Measurements from ENCODE around the gene IP6K1.
"Not testable (repeated sequence)": the region's sequence is repeated elsewhere in the genome, so short reads cannot be mapped to it uniquely, and the experiment has no call there.

IP6K1 gene

DNA sequence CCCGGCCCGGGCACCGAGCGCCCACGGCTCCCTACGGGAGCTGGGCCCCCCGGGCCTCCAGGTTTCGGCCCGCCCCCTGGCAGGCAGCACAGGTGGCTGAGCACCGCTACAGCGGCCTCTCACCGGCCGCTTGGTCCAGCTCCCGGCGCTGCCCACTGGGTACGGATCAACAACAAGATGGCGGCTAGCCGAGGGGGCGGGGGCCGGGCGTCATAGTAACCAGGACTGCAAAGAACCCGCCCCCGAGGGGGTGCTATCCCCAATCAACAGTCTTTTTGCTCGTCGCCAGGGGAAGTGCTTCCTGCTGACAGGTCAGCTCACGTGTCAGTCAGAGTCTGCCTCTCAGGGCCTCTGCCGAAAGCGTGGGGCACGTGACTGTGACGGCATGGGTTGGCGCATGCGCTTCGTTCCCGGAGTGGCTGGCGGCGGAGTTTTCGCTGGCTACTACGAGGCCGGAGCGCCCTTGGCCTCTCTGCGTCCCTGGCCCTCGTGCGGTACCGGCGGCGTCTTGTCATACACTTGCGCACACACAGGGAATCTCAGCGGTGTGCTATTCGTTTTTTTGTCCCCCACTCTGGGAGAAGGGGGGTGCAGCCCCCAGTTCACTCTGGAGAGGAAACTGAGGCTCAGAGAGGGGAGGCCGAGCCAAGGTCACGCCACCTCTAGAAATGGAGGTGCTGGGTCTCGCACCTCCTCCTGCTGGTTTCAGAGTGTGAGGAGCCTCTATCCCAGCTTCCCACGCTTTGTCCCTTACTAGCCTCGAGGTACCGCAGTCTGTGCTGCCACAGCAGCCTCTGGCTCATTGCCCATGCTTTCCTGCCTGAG is at the start of gene IP6K1:
TSS of gene IP6K1 (minus strand) at position 186 of the 825 bp plus-strand sequence. CDS start 38,502 bp downstream, outside the sequence.
- in situ Hi-C loops (cut with HindIII; ENCODE audit: low sequenced_read_pairs) = no loop called here

DNA sequence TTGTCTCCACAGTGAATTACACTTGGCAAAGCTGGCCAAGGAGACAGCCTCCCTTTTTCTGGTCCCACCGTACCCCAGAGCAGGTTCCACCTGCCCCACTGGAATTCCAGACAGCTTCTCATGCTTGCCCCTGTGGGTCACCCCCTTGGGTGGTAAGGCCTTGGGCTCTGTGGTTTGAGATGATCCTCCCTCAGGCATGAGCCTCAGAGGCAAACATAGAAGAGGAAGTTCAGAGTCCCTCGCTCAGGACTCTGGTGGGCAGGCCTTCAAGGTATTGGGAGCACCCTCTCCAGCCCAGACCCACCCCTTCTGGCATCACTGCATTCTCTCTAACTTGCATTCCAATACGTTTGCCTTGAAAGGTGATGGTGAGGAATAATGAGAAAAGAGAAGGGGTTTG is 45.0 kb upstream of the IP6K1 start:
- in situ Hi-C loops (cut with HindIII; ENCODE audit: low sequenced_read_pairs) = no loop called here

DNA sequence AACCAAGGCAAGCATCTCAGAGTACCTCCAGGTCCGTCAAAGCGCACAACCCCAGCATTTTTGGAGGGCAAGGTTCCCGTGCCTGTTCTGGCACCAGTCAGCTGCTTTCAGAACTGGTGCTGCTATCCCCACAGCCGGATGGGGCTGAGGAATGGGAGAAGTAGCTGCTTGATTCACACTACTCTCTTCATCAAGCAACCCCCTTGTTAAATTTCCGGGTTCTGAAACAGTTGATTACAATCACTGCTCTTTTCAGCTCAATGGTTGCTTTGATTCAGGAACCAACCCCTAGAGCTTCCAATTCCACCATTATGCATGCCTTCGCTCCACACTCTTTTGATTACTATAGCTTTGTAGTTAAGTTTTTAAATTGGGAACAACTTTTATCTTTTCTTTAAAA is 39.7 kb upstream of the IP6K1 start:
- in situ Hi-C loops (cut with HindIII; ENCODE audit: low sequenced_read_pairs) = no loop called here

DNA sequence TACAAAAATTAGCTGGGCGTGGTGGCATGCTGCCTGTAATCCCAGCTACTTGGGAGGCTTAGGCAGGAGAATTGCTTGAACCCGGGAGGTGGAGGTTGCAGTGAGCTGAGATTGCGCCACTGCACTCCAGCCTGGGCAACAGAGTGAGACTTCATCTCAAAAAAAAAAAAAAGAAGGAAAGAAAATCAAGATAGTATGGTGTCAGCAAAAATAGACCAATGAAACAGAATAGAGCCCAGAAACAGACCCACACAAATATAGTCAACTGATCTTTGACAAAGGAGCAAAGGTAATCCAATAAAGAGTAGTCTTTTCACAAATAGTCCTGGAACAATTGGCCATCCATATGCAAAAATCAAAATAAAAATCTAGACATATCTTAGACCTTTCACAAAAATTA is 36.8 kb upstream of the IP6K1 start:
- in situ Hi-C loops (cut with HindIII; ENCODE audit: low sequenced_read_pairs) = not testable (repeated sequence)

DNA sequence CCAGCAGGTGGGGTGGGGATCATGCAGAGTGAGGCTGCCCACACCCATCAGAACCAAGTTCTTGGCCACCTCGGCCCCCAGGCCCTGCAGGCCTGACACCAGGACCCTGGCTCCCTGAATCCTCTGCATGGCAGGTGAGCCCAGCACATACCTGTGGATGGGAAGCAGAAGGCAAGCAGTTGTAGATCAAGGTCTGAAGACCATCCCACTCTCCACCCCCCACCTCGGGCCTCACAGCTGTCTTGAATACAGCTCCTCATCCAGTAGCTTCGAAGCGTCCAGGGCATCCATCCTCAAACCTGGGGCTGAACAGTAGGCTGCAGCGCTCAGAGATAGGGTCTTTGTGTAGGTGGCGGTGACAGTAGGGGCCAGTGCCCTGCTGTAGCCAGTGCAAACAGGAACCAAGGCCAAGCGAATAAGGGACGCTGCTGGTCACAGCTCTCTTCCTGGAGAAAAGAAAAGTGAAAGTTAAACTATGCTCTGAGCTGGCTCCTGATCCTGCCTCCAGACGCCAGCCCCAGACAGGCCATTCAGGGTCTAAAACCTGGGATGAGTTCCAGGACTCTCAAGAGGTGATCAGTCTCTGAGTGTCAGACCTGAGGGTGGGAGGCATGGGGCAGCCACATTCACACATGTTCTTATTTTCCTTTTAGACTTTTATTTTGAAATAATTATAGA is 27.3 kb upstream of the IP6K1 start, which contains the start of gene UBA7:
TSS of gene UBA7 (minus strand) at position 457 of the 678 bp plus-strand sequence. CDS start at position 291, 166 bp downstream.
- in situ Hi-C loops (cut with HindIII; ENCODE audit: low sequenced_read_pairs) = no loop called here

DNA sequence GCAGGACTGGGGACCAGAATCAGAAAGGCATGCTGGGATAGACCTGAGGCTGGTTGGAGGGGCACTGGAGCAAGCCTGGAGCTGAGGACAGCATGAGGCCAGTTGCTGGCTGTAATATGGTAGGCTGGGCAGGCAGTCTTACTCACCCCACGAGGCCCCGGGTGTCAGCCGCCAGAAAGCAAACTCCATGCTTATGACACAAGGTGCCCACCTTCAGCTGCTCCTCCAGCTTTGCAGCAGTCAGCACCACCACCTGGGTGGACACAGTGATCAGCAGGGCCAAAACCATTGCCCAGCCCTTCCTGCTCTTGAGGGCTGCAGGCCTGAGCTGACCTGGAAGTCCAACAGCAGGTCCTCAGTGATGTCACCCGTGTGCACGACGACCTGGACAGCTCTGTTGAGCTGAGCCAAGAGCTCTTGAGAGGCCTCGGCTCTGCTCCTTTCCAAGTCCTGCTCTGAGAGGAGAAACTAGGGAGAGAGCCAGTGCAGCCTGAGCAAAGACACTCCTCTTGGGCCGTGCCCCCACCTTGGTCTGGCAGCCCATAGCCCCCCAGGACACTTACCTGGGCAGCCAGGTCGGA is 26.7 kb upstream of the IP6K1 start:
- in situ Hi-C loops (cut with HindIII; ENCODE audit: low sequenced_read_pairs) = no loop called here

DNA sequence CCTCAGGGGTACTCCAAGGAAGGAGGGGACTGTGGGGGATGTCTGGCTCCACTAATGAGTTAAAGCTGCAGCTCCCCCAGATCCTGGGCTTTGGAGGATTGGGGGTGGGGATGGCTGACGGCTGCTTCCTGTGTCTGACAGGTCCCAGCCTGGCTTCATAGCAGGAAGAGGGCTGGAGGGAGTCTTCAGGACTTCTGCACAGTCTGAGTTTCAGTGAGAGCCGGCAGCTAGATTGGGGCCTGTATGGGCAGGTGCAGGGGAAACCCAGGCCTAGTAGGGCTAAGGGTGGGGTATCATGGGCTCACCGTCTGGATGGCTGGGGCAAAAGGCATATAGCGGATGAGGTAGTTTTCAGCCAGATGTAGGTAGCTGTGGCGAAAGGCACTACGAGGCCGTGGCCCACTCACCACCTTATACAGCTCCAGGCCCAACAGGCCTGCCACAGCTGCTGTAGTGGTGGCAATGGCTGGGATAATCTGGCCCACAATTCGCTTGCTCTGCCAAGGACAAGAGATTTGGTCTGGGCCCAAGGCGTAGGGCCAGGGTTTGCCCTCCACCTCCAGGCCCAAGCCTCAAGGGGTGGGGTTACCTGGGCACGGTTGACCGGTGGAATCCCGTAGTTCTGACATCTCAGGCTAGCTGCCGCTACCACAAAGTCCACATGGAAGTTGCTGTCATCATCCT is 21.2 kb upstream of the IP6K1 start:
- in situ Hi-C loops (cut with HindIII; ENCODE audit: low sequenced_read_pairs) = no loop called here

DNA sequence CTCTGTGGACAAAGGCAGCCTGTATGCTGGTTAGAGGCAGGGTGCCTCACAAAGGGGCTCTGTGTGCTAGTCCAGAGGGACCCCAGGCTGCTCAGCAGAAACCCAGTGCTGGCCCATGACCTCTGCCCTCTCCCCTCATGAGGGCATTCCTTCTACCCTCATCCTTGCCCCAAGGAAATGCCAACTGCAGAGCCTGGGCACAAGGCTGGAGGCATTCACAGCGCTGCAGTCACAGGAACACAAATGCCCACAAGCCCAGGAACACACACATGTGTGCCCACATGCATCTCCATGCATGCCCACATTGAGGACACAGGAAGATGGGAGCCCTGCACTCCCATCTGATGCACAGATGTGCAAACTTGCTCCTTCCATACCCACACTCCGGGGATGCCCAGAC is 20.5 kb upstream of the IP6K1 start:
- in situ Hi-C loops (cut with HindIII; ENCODE audit: low sequenced_read_pairs) = no loop called here

DNA sequence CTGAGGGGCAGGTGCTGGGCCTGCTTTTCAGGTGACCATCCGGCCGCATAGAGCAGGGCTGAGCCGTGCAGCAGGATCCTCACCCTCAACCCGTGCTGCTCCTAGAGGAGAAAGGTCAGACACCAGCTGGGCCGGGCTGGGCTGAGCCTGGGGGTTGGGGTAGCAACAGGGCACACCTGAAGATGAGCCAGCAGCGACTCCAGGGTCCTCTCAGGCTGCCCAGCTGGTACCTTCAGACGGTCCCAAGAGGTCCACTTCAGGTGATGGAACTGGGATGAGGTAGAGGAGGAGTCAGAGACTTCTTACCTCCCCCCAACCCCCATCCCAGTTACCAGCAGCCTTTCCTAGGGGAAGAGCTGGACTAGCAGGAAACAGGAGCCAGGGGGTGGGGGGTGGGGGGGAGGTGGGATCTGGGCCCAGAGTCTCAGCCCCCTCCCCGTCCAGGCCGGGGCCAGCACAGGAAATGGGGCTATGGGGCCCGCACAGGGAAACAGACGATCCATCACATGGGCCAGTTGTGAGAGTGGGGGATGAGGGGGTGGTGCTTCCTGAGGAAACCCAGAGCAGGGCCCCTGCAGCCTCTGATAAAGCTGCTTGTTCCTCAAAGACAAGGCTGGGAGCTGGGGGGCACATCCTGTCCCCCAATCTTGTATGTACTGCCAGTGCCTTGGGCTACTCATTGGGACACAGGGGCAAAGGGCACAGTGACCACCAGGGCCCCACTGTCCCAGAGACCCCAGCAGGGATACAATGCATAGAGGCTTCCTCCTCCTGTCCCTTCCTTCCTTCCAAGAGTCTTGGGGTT is 19.8 kb upstream of the IP6K1 start:
- in situ Hi-C loops (cut with HindIII; ENCODE audit: low sequenced_read_pairs) = no loop called here

DNA sequence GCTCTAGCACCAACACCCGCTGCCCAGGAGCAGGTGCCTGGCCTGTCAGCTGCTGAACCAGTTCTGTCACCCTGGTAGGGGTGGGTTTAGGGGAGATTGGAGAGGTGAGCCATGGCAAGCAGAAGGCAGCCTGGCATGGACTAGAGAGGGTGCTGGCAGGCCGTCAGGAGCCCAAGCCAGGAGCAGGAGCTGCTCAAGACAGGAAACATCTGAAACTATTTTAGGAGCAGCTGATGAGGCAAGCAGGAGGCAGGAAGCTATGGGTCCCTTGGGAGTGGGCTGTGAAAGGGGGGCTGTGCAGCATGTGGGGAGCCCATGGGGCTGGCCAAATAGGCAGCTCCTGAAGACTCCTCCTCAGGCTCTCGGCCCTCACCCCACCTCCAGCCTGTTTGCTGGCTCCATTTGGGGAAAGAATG is 19.0 kb upstream of the IP6K1 start:
- in situ Hi-C loops (cut with HindIII; ENCODE audit: low sequenced_read_pairs) = no loop called here

DNA sequence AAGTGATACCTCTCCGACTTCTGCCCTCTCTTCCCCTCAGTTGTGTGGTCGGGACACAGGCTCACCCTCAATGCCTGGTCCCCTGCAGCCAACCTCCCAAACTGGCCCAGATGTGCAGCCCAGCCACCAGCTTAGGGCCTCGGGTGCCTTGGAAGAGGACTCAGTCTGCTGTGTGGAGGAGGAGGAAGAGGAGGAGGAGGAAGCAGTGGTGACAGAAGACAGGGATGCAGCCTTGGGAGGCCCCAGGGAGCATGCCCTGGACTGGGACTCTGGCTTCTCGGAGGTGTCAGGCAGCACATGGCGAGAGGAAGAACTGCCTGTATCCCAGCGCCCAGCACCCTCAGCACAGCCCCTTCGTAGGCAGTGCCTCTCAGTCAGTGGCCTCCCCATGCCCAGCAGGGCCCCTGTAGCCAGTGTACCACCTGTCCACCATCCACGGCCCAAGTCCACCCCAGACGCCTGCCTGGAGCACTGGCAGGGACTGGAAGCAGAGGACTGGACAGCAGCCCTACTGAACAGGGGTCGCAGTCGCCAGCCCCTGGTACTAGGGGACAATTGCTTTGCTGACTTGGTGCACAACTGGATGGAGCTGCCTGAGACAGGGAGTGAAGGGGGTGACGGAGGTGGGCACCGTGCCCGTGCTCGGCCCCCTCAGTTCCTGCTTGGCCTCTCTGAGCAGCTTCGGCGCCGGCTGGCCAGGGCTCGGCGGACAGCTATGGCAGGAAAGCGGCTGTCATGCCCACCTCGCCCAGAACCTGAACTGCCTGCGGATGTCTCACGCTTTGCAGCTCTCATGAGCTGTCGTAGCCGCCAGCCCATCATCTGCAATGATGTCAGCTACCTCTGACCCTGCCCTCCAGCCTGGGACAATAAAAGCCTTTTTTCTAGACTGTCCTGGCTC is 18.0 kb upstream of the IP6K1 start:
- in situ Hi-C loops (cut with HindIII; ENCODE audit: low sequenced_read_pairs) = no loop called here

DNA sequence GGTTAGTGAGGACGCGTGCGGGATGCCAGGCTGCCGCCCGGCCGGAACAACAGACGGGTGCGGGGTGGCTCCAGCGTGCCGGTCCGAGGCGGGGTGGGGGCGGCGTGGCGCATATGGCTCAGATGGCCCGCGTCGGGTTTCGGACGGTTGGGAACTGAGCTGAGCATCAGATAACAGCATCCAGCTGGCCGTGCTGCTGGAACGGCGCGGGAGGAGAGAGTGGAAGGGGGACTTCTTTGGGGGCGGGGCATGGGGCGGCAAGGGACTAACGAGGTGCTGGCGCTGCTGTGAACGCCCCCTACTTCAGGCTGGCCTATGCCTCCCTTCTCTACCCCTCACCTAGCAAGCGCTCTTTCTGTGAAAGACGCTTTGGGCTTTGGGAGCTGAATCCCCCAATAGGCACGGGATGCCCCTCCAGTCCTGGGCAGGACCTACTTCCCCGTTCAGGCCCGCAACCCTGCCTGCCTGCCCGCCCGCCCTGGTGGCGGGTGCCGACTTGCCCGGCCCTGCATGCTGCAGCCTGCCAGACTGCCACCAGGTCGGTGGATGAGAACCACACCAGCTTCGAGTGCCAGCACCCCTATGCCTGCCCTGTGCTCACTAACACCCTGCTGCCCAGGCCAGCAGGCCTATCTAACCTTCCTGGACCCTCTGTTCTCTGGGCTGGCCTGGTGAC is 17.3 kb upstream of the IP6K1 start:
- in situ Hi-C loops (cut with HindIII; ENCODE audit: low sequenced_read_pairs) = no loop called here

DNA sequence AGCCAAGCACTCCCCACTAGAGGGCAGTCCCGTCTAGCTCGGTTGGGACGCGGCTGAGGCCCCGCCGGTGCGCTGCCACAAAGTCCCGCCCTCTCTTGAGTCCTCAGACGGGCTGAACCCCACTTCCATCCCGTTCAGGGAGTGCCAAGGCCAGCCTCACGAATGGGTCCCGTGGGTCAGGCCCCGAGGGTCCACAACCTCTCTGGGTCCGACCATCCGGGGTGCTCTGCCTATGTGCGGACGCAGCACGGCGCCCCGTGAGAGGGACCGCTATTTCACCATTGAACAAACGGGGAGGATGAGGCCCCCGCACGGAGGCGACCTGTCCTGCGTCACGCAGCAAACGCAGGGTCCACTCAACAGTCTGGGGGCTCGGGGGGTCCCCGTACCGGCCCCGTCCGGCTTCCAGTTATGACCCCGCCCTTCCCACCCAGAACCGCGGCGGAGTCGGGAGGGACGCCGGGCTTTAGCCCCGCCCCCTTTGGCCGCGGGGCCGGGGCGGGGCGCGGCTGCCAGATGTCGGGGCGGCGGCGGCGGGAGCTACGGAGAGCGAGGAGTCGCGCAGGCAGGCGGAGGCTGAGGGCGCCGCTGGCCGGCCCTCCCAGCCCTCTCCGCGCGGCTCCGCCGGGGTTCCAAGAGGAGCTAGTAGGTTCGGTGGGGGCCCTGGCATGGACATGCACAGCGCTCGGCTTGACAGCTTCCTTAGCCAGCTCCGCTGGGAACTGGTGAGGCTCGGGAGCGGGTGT is 16.6 kb upstream of the IP6K1 start, which contains the start of gene INKA1:
TSS of gene INKA1 (plus strand) at position 543 of the 746 bp plus-strand sequence. CDS start at position 675, 132 bp downstream.
- in situ Hi-C loops (cut with HindIII; ENCODE audit: low sequenced_read_pairs) = no loop called here

DNA sequence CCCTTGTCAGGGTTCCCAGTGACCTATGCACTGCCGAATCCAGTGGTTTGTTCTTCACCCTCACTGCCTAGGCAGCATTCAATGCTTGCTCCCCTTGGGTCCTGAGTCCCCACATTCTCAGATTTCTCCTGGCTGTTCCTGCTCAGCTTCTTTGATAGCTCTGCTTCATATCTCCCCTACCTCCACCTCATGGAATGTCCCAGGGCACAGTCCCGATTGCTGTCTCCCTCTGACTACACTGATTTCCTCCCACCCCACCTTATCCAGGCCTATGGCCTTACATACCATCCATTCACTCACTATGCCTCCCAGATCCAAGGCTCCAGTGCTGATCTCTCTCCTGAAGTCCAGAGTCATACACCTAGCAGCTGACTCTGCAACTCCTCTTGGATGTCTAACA is 14.8 kb upstream of the IP6K1 start:
- in situ Hi-C loops (cut with HindIII; ENCODE audit: low sequenced_read_pairs) = no loop called here

DNA sequence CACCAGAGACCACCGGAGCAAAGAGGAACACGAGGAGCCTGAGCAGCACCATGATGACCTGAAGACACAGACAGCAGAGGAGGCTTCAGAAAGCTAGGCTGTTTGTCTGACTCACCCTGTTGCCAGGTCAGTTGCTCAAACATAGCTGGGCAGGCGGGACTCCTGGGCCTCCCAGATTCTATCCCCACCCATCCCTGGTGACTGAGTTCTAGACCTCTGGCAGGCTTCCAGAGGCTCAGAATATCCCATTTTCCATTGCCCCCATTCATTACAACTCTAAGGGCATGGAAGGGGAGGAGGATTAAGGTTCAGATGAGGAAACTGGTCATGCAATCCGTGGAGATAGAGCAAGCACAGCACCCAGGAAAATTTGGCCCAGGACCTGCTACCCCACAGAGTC is 13.4 kb upstream of the IP6K1 start, which contains the start of gene CDHR4:
TSS of gene CDHR4 (minus strand) at position 113 of the 400 bp plus-strand sequence. CDS start at position 52, 61 bp downstream.
- in situ Hi-C loops (cut with HindIII; ENCODE audit: low sequenced_read_pairs) = no loop called here

DNA sequence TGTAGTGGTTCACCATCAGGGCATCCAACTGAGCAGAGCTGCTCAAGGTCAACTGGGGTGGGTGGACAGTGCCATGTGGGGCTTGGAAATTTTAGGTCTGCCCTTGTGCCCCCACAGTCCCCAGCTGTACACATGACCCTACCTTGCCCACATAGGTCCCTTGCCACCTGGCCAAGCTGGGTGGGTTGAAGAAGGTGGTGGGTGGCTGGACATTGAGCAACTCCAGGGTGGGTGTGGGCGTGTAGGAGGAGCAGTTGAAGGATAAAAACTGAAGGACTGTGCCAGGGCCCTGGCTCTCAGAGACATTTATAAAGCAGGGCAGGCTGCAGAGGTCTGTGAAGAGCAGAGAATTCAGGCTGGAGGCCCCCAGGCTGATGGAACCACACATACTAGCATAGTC is 12.8 kb upstream of the IP6K1 start:
- in situ Hi-C loops (cut with HindIII; ENCODE audit: low sequenced_read_pairs) = no loop called here

DNA sequence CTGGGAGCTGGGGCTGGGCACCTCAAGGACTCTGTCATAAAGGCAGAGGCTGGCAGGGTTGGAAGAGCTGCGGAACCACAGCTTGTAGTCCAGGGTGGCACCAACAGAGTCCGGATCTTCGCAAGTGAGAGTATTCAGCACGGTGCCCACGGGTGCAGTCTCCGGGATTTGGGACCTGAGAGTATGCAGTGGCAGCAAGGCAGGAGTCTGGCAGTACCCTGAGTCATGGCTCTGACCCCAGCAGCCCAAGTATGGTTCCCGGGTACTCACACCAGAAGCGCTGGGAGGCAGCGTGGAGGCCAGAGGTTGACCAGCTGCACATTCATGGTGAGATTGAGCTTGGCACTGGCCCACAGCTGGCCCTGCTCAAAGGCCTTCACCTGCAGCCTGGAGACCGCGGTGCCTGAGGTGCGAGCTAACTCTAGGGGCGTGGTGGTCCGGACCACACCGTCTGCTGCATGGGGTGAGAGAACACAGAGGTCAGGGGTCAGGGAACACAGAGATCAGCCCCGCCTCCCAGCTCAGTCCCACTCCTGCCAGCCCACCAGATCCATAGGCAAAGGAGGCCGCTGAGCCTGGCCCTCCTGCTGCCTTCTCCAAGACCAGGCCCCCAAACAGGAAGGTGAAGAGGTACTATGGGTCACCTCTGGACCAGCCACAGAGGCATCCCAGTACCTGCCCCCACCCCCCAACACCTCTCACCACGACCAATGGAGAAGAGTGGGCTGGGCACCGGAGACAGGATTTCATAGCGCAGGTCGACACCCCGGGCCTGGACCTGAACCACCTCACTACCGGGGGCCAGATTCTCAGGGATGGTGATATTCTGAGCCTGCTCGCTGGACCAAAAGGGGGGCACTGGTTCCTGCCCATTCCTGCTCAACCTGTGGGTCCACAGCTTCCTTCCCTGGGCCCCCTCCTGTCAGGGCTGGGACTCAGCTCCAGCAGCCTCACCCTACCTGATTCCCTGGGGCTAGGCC is 8.9 kb upstream of the IP6K1 start:
- in situ Hi-C loops (cut with HindIII; ENCODE audit: low sequenced_read_pairs) = no loop called here

Data from endothelial cell of hepatic sinusoid (primary cell).